Neural cell (in vitro differentiated cells): ENCODE measurements around the gene SPPL3. TPM values are rescaled to one million over a fixed set of nuclear protein-coding genes. Genes with fewer than 3 reads are reported as not detected.

Experiments
- H2AFZ ChIP-seq: fragments of 200-600, 300-800 bp; sonication (generic), shearing (Covaris generic); 2 replicates; pipeline ENCODE4 v1.6.0; 2014; ENCODE audit warnings: low read depth, mild to moderate bottlenecking, antibody characterized with exemption, low read length, moderate library complexity
- H3F3A ChIP-seq: fragments of 200-600 bp; shearing (Covaris generic); 2 replicates; pipeline ENCODE4 v1.6.1; 2016; ENCODE audit warnings: mild to moderate bottlenecking, moderate library complexity, mixed read lengths, antibody characterized with exemption, low read length; ENCODE audit not compliant: insufficient read depth, poor library complexity, severe bottlenecking
- H3K27ac ChIP-seq: fragments of 200-600, 300-800 bp; sonication (generic), shearing (Covaris generic); 2 replicates; pipeline ENCODE4 v1.5.1; 2014; ENCODE audit warnings: mild to moderate bottlenecking, low read length, moderate library complexity
- H3K27me3 ChIP-seq: fragments of 300-800, 200-600 bp; sonication (generic), shearing (Covaris generic); 2 replicates; pipeline ENCODE4 v1.6.0; 2014; ENCODE audit warnings: mild to moderate bottlenecking, low read depth, low read length, moderate library complexity; ENCODE audit not compliant: insufficient read depth
- H3K36me3 ChIP-seq: fragments of 300-800, 200-600 bp; sonication (generic), shearing (Covaris generic); 2 replicates; pipeline ENCODE4 v1.5.1; 2014; ENCODE audit warnings: mild to moderate bottlenecking, antibody characterized with exemption, low read length, moderate library complexity; ENCODE audit not compliant: insufficient read depth
- H3K4me2 ChIP-seq: fragments of 300-800, 200-600 bp; sonication (generic), shearing (Covaris generic); 2 replicates; pipeline ENCODE4 v1.6.0; 2014; ENCODE audit warnings: mild to moderate bottlenecking, low read length
- H3K4me3 ChIP-seq: fragments of 300-800, 200-600 bp; sonication (generic), shearing (Covaris generic); 2 replicates; pipeline ENCODE4 v1.5.1; 2014; ENCODE audit warnings: mild to moderate bottlenecking, low read length, moderate library complexity
- H3K79me2 ChIP-seq: fragments of 200-600 bp; shearing (Covaris generic); replicated peaks from 2 replicates; pipeline ENCODE4 v1.6.0; 2014; ENCODE audit warnings: mild to moderate bottlenecking, low read length, moderate library complexity; ENCODE audit not compliant: insufficient read depth
- H3K9ac ChIP-seq: fragments of 300-800, 200-600 bp; sonication (generic), shearing (Covaris generic); 2 replicates; pipeline ENCODE4 v1.6.1; 2016; ENCODE audit warnings: mild to moderate bottlenecking, low read length, mixed read lengths
- H3K9me2 ChIP-seq: fragments of 200-600 bp; shearing (Covaris generic); 2 replicates; pipeline ENCODE4 v1.6.1; 2016; ENCODE audit warnings: mild to moderate bottlenecking, low read length, mixed read lengths; ENCODE audit not compliant: insufficient read depth
- H3K9me3 ChIP-seq: fragments of 200-600, 300-800 bp; sonication (generic), shearing (Covaris generic); 2 replicates; pipeline ENCODE4 v1.6.1; 2016; ENCODE audit warnings: mild to moderate bottlenecking, mixed run types, low read length, moderate library complexity, mixed read lengths
- H4K20me1 ChIP-seq: fragments of 200-600 bp; shearing (Covaris generic); 2 replicates; pipeline ENCODE4 v1.6.1; 2016; ENCODE audit warnings: mild to moderate bottlenecking, mixed run types; ENCODE audit not compliant: insufficient read depth
- CTCF ChIP-seq: fragments of 450-650 bp; IDR thresholded peaks from 2 replicates; pipeline ENCODE4 v1.5.1; 2014; ENCODE audit warnings: antibody characterized with exemption, mild to moderate bottlenecking, moderate library complexity; ENCODE audit not compliant: poor library complexity, severe bottlenecking
- EP300 ChIP-seq: fragments of 450-650 bp; conservative IDR thresholded peaks from 2 replicates; pipeline ENCODE4 v1.6.1; 2014; ENCODE audit warnings: antibody characterized with exemption, mild to moderate bottlenecking, moderate library complexity; ENCODE audit not compliant: poor library complexity, severe bottlenecking
- EZH2 ChIP-seq: fragments of 200-600, 300-800 bp; shearing (Covaris generic), sonication (generic); IDR thresholded peaks from 2 replicates; pipeline ENCODE4 v1.6.1; 2014; ENCODE audit warnings: antibody characterized with exemption, low read length, borderline replicate concordance, mild to moderate bottlenecking; ENCODE audit not compliant: insufficient read depth, poor library complexity, severe bottlenecking
- MXI1 ChIP-seq: fragments of 450-650 bp; conservative IDR thresholded peaks from 2 replicates; pipeline ENCODE4 v1.6.1; 2014; ENCODE audit warnings: antibody characterized with exemption, mild to moderate bottlenecking; ENCODE audit not compliant: poor library complexity, severe bottlenecking
- POLR2AphosphoS5 ChIP-seq: IDR thresholded peaks from 2 replicates; pipeline ENCODE4 v1.6.1; 2012
- RAD21 ChIP-seq: fragments of 450-650 bp; conservative IDR thresholded peaks from 2 replicates; pipeline ENCODE4 v1.6.1; 2014; ENCODE audit warnings: antibody characterized with exemption, mild to moderate bottlenecking, moderate library complexity
- REST ChIP-seq: IDR thresholded peaks from 2 replicates; pipeline ENCODE4 v1.6.1; 2012; ENCODE audit warnings: borderline replicate concordance
- SMC3 ChIP-seq: fragments of 450-650 bp; conservative IDR thresholded peaks from 2 replicates; pipeline ENCODE4 v1.6.1; 2014; ENCODE audit warnings: antibody characterized with exemption, mild to moderate bottlenecking, moderate library complexity; ENCODE audit not compliant: poor library complexity
- TAF1 ChIP-seq: IDR thresholded peaks from 2 replicates; pipeline ENCODE4 v1.6.1; 2012; ENCODE audit warnings: low read depth
- polyA plus RNA-seq: library from polyadenylated mRNA; depleted of rRNA; stranded (reverse); fragments of >200 nt; gene quantifications from 2 replicates; pipeline ENCODE4 v1.2.3, GENCODE V29; 2014

SPPL3 gene
- polyA plus RNA-seq, 1 donor from 2014 or later = 21.3 TPM

DNA sequence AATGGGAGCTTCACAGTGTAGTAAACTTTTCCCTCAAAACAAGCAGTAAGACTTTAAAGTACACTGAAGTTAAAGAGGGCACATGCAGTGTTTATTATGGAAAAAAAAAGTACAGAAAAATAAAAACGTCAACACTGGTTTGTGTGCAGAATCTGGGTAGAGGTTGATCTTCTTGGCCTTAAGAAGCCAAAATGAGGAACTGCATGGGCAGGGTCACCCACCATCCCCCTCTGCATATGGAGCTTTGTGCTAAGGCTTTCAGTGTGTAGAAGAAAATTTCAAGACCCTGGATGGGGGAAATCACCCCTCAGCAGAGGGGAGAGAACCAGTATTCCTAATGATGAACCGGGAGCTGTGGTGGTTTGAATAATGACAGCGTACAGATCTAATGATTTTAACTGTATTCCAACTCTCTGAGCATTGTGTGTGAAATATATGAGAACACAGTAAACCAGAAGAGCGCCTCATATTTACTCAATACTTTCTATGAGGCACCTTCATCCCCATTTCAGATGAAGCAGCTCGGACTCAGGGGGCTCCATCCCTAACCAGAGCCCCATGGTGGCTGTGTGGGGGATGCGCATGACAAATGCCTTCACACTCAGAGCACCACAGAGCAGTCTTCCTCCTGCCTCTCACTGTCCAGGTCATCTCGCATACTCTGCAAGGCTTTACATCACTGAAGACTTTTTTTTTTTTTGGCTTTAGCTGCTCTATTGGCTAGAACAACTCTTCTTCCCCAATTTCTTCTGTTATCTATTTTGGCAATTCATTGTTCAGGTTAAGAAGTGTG is 145.2 kb downstream of the SPPL3 start:
- Histone ChIP-seq H3K4me2 (no peak overlapping the region), H3K79me2 (no peaks in the 10 kb centered on the region), H3K9ac (no peak overlapping the region), H2AFZ (no peak overlapping the region), H3K27ac (no peak overlapping the region), H3K27me3 (no peaks in the 10 kb centered on the region), H3K36me3 (no peaks in the 10 kb centered on the region), H3K9me3 (no peaks in the 10 kb centered on the region), H4K20me1 (no peaks in the 10 kb centered on the region), H3F3A (no peaks in the 10 kb centered on the region), H3K9me2 (no peaks in the 10 kb centered on the region), H3K4me3 (no peak overlapping the region)
- TF ChIP-seq MXI1 = no peak
- TF ChIP-seq EP300 = no peak

- no peak overlapping the region for H3K4me2 ChIP-seq
- H3K79me2 ChIP-seq = no peaks in the 10 kb centered on the region
- H3K9me3 ChIP-seq = no peaks in the 10 kb centered on the region
- H3K9me2 ChIP-seq = no peaks in the 10 kb centered on the region
- H2AFZ ChIP-seq = no peak overlapping the region
- no peaks in the 10 kb centered on the region for H3K36me3 ChIP-seq
- H3K27ac ChIP-seq = no peak overlapping the region
- H3K4me3 ChIP-seq = no peak overlapping the region
- no peaks in the 10 kb centered on the region for H4K20me1 ChIP-seq
- H3F3A ChIP-seq = no peaks in the 10 kb centered on the region
- H3K9ac ChIP-seq = no peak overlapping the region
- no peaks in the 10 kb centered on the region for H3K27me3 ChIP-seq
- TF ChIP-seq SMC3 (no peak), EP300 (no peak), CTCF (no peak), RAD21 (no peak), TAF1 (no peak), POLR2AphosphoS5 (no peak), EZH2 (no peak), MXI1 (no peak), REST (no peak)
These were observed 146.2 kb downstream of the SPPL3 start for GRCh38 chr12:120757949-120758348.
